PC-3 (cell line): Measurements from ENCODE around the gene HLA-DPA1. TPM values are rescaled to one million over a fixed set of nuclear protein-coding genes. Genes with fewer than 3 reads are reported as not detected.

Source experiments
- total RNA-seq: library from RNA; depleted of rRNA; stranded (reverse); fragments of >200 nt; gene quantifications from 2 replicates; pipeline ENCODE4 v1.2.3, GENCODE V29; 2014; rRNA removed

The HLA-DPA1 gene
- total RNA-seq, 1 experiment from 2014 or later = not detected

Other genes with a start within 250 kb of the HLA-DPA1 start
- gene TAP2, start 234.9 kb downstream of the HLA-DPA1 start, total RNA-seq = 90.5 and 93.0 TPM in 2 replicates
- gene PSMB8, start 229.6 kb downstream of the HLA-DPA1 start, total RNA-seq = 21.2 and 31.6 TPM in 2 replicates
- gene TAP1, start 219.9 kb downstream of the HLA-DPA1 start, total RNA-seq = 15.8 and 19.4 TPM in 2 replicates
- gene PSMB9, start 219.5 kb downstream of the HLA-DPA1 start, total RNA-seq = 0.40 and 1.5 TPM in 2 replicates
- gene HLA-DMB, start 132.6 kb downstream of the HLA-DPA1 start, total RNA-seq = not detected in 2 replicates
- gene HLA-DMA, start 120.6 kb downstream of the HLA-DPA1 start, total RNA-seq = 1.7 and 3.0 TPM in 2 replicates
- 171 and 192 TPM in 2 replicates for gene BRD2, start 105.1 kb downstream of the HLA-DPA1 start, total RNA-seq
- not detected in 2 replicates for gene HLA-DOA, start 64.1 kb downstream of the HLA-DPA1 start, total RNA-seq
- not detected in 2 replicates for gene HLA-DPB1, start 2.3 kb upstream of the HLA-DPA1 start, total RNA-seq
- gene COL11A2, start 118.8 kb upstream of the HLA-DPA1 start, total RNA-seq = 0.58 and 0.63 TPM in 2 replicates
- 24.0 and 30.9 TPM in 2 replicates for gene RXRB, start 127.0 kb upstream of the HLA-DPA1 start, total RNA-seq
- gene SLC39A7, start 127.2 kb upstream of the HLA-DPA1 start, total RNA-seq = 128 and 149 TPM in 2 replicates
- 4.2 and 6.2 TPM in 2 replicates for gene HSD17B8, start 131.0 kb upstream of the HLA-DPA1 start, total RNA-seq
- gene RING1, start 134.9 kb upstream of the HLA-DPA1 start, total RNA-seq = 23.3 and 37.5 TPM in 2 replicates
- gene VPS52, start 198.2 kb upstream of the HLA-DPA1 start, total RNA-seq = 33.7 and 39.9 TPM in 2 replicates
- gene RPS18, start 198.4 kb upstream of the HLA-DPA1 start, total RNA-seq = 2,873 and 3,161 TPM in 2 replicates
- 7.9 and 8.4 TPM in 2 replicates for gene B3GALT4, start 203.5 kb upstream of the HLA-DPA1 start, total RNA-seq
- 104 and 146 TPM in 2 replicates for gene WDR46, start 215.6 kb upstream of the HLA-DPA1 start, total RNA-seq
- gene PFDN6, start 216.0 kb upstream of the HLA-DPA1 start, total RNA-seq = 153 and 181 TPM in 2 replicates
- gene RGL2, start 225.3 kb upstream of the HLA-DPA1 start, total RNA-seq = 34.9 and 37.0 TPM in 2 replicates
- 67.2 and 77.8 TPM in 2 replicates for gene TAPBP, start 240.4 kb upstream of the HLA-DPA1 start, total RNA-seq
- gene ZBTB22, start 244.1 kb upstream of the HLA-DPA1 start, total RNA-seq = 18.8 and 19.8 TPM in 2 replicates
- 35.1 and 40.3 TPM in 2 replicates for gene DAXX, start 249.3 kb upstream of the HLA-DPA1 start, total RNA-seq